Adrenal gland (tissue), 12 donors: Measurements from ENCODE around the gene OR6X1. TPM values are rescaled to one million over a fixed set of nuclear protein-coding genes. Genes with fewer than 3 reads are reported as not detected.

Source experiments
- DNase-seq, 7 donors: peaks; one replicate each; pipeline ENCODE4 v3.0.0-alpha.2; 2019 to 2020
- H3K27ac ChIP-seq, 5 donors: fragments of 200-600 bp; sonication (generic) in 4 of 5; 1 replicate in 3 of 5; 2 replicates in 2 of 5; pipeline versions ENCODE4 v1.5.1 to v1.8.0; 2016 to 2020; ENCODE audit warnings: mild to moderate bottlenecking in 1 of 5
- H3K27me3 ChIP-seq: fragments of 200-600 bp; 2 replicates; pipeline ENCODE4 v1.8.0; 2021
- H3K36me3 ChIP-seq, 2 donors: fragments of 200-600 bp; replicated peaks in 1 of 2; 1 replicate in 1 of 2; 2 replicates in 1 of 2; pipeline versions ENCODE4 v1.5.1 to v1.8.0; 2018 to 2022
- H3K4me1 ChIP-seq, 2 donors: fragments of 200-600 bp; replicated peaks in 1 of 2; 1 replicate in 1 of 2; 2 replicates in 1 of 2; pipeline versions ENCODE4 v1.5.1 to v1.8.0; 2018 to 2021
- H3K4me3 ChIP-seq, 4 donors: fragments of 200-600 bp; sonication (generic) in 3 of 4; one replicate each; pipeline ENCODE4 v1.5.1; 2016 to 2018
- H3K9me3 ChIP-seq, 3 donors: fragments of 200-600 bp; sonication (generic) in 1 of 3; replicated peaks in 1 of 3; 1 replicate in 2 of 3; 2 replicates in 1 of 3; pipeline versions ENCODE4 v1.5.1 to v1.8.0; 2016 to 2021
- POLR2A ChIP-seq, 2 donors: fragments of 450-650 bp; IDR thresholded peaks; one replicate each; pipeline ENCODE4 v1.6.1; 2017; ENCODE audit warnings: antibody characterized with exemption in 2 of 2, mild to moderate bottlenecking in 2 of 2, moderate library complexity in 1 of 2
- WGBS, 4 donors: extraction: QIAGEN DNeasy Blood & Tissue Kit in 2 of 4; methylation state at CpG; one replicate each; pipeline versions ENCODE4 v1.1.5 to v1.1.7; 2013 to 2017; 5-methylcytosine and 5-hydroxymethylcytosine counted together
- intact Hi-C, 2 donors: fragments of 100-400 bp; cut with DNase I; formaldehyde crosslinking; loops; one replicate each; pipeline versions ENCODE4 v1.14.1 to v1.15.0; 2022 to 2023
- polyA plus RNA-seq, 3 donors: library from polyadenylated mRNA; stranded (reverse); fragments of 200-250 nt in 2 of 3; fragments of 350-450 nt in 1 of 3; fragmentation: Illumina TruSeq in 1 of 3; extraction: RNeasy Lipid Tissue Mini Kit (QIAGEN cat#74804) in 1 of 3; gene quantifications; one replicate each; pipeline ENCODE4 v1.2.3, GENCODE V29; 2013 to 2014
- total RNA-seq, 9 donors: library from RNA; depleted of rRNA in 4 of 9; stranded (reverse); fragments of >200 nt in 4 of 9; fragments of 120-200 nt in 1 of 9; fragmentation: NEBNext Ultra II Directional in 1 of 9; extraction: Animal tissue kit (Norgen Biotek cat#: 25700) in 1 of 9; gene quantifications; one replicate each; pipeline versions ENCODE4 v1.1.0 to v1.2.4, GENCODE V29; 2013 to 2023
- TF ChIP-seq, protein P1 (sequence below), 6 experiments: fragments of 450-650 bp in 4 of 6; fragments of 200-600 bp in 2 of 6; sonication (generic) in 1 of 6; IDR thresholded peaks; 1 replicate in 5 of 6; 2 replicates in 1 of 6; pipeline versions ENCODE4 v1.5.1 to v1.8.0; 2016 to 2021; ENCODE audit warnings: antibody characterized with exemption in 6 of 6, mild to moderate bottlenecking in 2 of 6, moderate library complexity in 1 of 6
- donor health status: healthy with polysubstance abuse.
- donor health status: Bipolar disorder and iron deficiency.
- donor health status: DM: yes; HTN: yes; CAD: no.
- donor health status: DM: no; HTN: no; CAD: no.
- donor health status: DM: no; HTN: no; CAD: no.
- donor health status: DM: yes; HTN: yes; CAD: no.

OR6X1 gene
- total and polyA plus RNA-seq, 12 donors, result not detected

DNA sequence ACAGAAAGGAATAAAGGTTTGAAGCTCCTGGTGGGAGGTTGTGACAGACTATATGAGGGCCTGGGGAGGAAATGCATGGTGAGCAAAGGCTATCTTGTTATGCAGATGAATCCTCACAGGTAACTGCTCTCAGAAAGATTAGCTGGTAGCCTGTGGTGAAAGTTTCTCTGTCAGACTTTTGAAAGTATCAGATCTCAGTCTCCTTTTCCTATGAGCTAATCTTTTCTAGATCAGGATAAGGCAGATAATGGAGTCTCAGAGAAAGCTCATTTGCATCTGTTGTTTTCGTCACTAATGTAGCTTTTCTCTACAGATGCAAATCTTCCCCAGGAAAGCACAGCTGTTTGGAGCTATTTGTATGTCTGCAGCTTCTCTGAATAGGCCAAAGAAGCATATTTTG lies 21.0 kb upstream of the OR6X1 start:
- TF ChIP-seq, protein P1, sequence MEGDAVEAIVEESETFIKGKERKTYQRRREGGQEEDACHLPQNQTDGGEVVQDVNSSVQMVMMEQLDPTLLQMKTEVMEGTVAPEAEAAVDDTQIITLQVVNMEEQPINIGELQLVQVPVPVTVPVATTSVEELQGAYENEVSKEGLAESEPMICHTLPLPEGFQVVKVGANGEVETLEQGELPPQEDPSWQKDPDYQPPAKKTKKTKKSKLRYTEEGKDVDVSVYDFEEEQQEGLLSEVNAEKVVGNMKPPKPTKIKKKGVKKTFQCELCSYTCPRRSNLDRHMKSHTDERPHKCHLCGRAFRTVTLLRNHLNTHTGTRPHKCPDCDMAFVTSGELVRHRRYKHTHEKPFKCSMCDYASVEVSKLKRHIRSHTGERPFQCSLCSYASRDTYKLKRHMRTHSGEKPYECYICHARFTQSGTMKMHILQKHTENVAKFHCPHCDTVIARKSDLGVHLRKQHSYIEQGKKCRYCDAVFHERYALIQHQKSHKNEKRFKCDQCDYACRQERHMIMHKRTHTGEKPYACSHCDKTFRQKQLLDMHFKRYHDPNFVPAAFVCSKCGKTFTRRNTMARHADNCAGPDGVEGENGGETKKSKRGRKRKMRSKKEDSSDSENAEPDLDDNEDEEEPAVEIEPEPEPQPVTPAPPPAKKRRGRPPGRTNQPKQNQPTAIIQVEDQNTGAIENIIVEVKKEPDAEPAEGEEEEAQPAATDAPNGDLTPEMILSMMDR (IDR thresholded peaks at IDR 0.05), result no peak
- TF ChIP-seq POLR2A (IDR thresholded peaks at IDR 0.05), result no peak
- H3K4me1 ChIP-seq, result no peaks in the 10 kb centered on the region
- H3K27me3 ChIP-seq, result no peaks in the 10 kb centered on the region
- intact Hi-C loops, result no loop called here
- H3K9me3 ChIP-seq, result no peaks in the 10 kb centered on the region
- H3K36me3 ChIP-seq, result no peaks in the 10 kb centered on the region
- H3K27ac ChIP-seq, result no peak overlapping the region
- no peak for DNase-seq
- 72 to 90% (median 77%) methylated on average over 1 of the region's 1 CpG for WGBS, 4 donors
- H3K4me3 ChIP-seq, result no peak overlapping the region

DNA sequence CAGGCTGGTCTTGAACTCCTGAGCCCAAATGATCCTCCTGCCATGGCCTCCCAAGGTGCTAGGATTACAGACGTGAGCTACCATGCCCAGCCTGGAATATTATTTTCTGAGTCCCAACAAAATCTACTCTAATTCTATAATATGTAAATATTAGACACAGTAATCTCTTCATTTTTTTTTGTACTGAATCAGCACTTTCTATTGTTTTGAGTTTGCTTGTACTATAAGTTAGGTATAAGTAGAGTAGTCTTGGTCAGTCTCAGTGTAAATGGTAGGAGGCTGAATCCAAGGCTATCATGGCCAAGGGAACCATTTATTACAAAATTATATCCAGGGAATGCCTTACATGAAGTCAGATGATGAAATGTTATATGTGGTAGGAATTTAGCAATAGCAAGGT lies 19.6 kb upstream of the OR6X1 start:
- intact Hi-C loops, result no loop called here
- 71 to 96% (median 79%) methylated on average over 1 of the region's 1 CpG for WGBS, 4 donors

DNA sequence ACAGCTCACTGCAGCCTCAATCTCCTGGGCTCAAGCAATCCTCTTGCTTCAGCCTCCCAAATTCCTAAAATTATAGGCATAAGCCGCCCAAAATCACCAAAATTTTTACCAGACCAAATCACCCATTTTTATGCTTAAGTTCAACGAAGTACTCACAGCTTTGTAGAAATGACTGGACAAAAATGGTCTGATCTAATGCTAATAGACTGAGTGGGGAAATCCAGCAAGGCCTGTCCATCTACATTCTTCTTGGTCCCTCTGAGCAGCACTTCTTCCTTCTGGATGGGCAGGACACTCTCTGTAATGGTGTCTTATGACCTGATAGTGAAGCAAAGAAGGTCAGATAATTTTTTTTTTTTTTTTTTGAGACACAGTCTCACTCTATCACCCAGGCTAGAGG lies 18.7 kb upstream of the OR6X1 start:
- Histone ChIP-seq H3K4me3 (no peak overlapping the region), H3K27ac (no peak overlapping the region), H3K4me1 (no peaks in the 10 kb centered on the region), H3K36me3 (no peaks in the 10 kb centered on the region), H3K27me3 (no peaks in the 10 kb centered on the region), H3K9me3 (no peaks in the 10 kb centered on the region)
- TF ChIP-seq POLR2A (IDR thresholded peaks at IDR 0.05), result no peak
- TF ChIP-seq, protein P1 (IDR thresholded peaks at IDR 0.05), result no peak
- 72 to 85% (median 82%) methylated on average over 2 of the region's 2 CpGs for WGBS, 4 donors
- no peak for DNase-seq
- intact Hi-C loops, result no loop called here

More for the DNA sequence above, 19.6 kb upstream of the OR6X1 start:
- Histone ChIP-seq H3K4me3 (no peak overlapping the region), H3K27ac (no peak overlapping the region), H3K27me3 (no peaks in the 10 kb centered on the region), H3K9me3 (no peaks in the 10 kb centered on the region), H3K36me3 (no peaks in the 10 kb centered on the region), H3K4me1 (no peaks in the 10 kb centered on the region)
- no peak for DNase-seq
- TF ChIP-seq, protein P1 (IDR thresholded peaks at IDR 0.05), result no peak
- TF ChIP-seq POLR2A (IDR thresholded peaks at IDR 0.05), result no peak

DNA sequence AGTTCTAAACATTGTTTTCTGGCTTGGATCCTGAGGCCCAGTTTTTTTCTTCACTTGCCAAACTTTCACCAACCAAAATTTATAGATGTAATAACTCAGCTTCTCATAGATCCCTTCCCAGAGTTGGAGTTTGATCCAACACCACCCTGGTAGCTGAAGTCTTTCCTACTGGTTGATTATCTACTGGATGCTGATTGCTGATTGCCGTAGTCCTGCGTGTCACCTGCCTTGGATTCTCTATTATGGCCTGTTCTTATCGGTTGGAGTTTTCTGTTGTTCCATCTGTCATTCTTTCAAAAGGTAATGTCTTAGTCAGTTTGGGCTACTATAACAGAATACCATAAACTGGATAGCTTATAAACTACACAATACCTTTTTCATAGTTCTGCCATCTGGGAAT lies 17.3 kb upstream of the OR6X1 start:
- Histone ChIP-seq H3K9me3 (no peaks in the 10 kb centered on the region), H3K36me3 (no peaks in the 10 kb centered on the region), H3K4me3 (no peak overlapping the region), H3K27me3 (no peaks in the 10 kb centered on the region), H3K27ac (no peak overlapping the region), H3K4me1 (no peaks in the 10 kb centered on the region)
- TF ChIP-seq, protein P1 (IDR thresholded peaks at IDR 0.05), result no peak
- no peak for TF ChIP-seq POLR2A (IDR thresholded peaks at IDR 0.05)
- 92 to 97% (median 94%) methylated on average over 3 of the region's 3 CpGs for WGBS, 4 donors
- intact Hi-C loops, result no loop called here
- DNase-seq, result no peak
